GM19035 (cell line): Measurements from ENCODE around the gene ERFE.
A peak's percentile ranks its signal among the peaks of the same experiment; 100 is the strongest.

Experiments used
- ATAC-seq: cut with Tn5 transposase; IDR thresholded peaks from one replicate; pipeline ENCODE4 v1.9.1; 2021; ENCODE audit not compliant: unreplicated experiment

Gene ERFE

GRCh38 chr2:238202326-238203093 is 43.7 kb downstream of the ERFE start:
- no peak for ATAC-seq

- peak; percentile 94 for ATAC-seq
Measured at GRCh38 chr2:238203094-238203972, 44.6 kb downstream of the ERFE start, which contains the start of gene ILKAP. Gene ILKAP, minus strand, starts transcription at chr2:238203695. Its CDS starts 142 bp downstream, at chr2:238203553.

- ATAC-seq = peak; percentile 25
Measured at GRCh38 chr2:238203973-238204683, 45.4 kb downstream of the ERFE start.

GRCh38 chr2:238207006-238207405 is 48.2 kb downstream of the ERFE start:
- ATAC-seq = no peak

GRCh38 chr2:238216651-238217184 is 57.9 kb downstream of the ERFE start:
- no peak for ATAC-seq
